Measurements from ENCODE around the gene CIAO3. TPM values are rescaled to one million over a fixed set of nuclear protein-coding genes. Genes with fewer than 3 reads are reported as not detected.

The CIAO3 gene
- total RNA-seq, 6 donors from 2014 or later, result 27.8 to 96.4 (median 33.1) TPM

DNA sequence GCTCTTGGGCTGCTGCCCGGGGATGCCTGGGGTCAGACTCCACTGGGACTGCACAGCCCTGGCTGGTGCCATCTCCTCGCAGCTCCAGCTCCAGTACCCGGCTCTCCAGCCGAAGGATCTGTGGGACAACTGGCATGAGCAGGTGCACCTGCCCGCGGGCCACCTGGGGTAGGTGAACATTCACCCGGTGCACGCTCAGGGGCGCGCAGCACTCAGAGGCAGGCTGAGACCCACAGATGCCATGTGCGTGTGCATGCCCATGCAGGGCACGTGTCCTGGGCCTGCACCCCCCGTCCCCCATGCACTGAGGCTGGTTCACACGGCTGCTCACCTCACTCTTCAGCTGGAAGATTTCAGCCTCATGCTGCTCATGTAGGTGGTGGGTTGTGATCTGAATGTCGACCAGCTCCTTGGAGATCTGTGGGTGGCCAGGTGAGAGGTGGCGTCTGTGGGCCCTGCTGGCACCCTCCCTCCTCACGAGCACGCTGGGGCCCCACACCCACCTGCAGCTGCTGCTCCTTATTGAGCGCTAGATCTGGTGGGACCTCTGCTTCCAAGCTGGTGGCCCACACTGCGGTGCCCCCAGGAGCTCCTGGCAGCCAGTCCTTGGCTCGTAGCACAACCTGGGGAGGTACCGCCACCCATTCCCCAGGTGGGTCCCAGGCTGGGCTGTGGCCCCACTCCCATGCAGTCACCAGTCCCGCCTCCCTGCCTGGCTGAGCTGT lies 15.2 kb downstream of the CIAO3 start:
- Histone ChIP-seq H3K36me3 (peaks cover 0 to 11% (median 4%) of the 10 kb centered on the region in 4 donors), H3K27me3 (peaks cover 0 to 29% (median 17%) of the 10 kb centered on the region in 4 donors), H3K4me3 (peak overlapping the region in 2 of 4 donors; percentile 54 to 64), H3K4me1 (peaks cover 27 to 53% (median 41%) of the 10 kb centered on the region in 4 donors), H3K9me3 (no peaks in the 10 kb centered on the region), H3K27ac (no peak overlapping the region)
- DNase-seq, result peak in 1 of 2 donors; percentile 78
- WGBS, 2 donors, result 58 to 74% methylated on average over 3 to 13 of the region's 23 CpGs
- TF ChIP-seq POLR2A (IDR thresholded peaks at IDR 0.05) (peak in 1 of 4 donors; percentile 0), POLR2AphosphoS5 (IDR thresholded peaks at IDR 0.05) (no peak)
- no peak for ATAC-seq (ENCODE audit: low FRiP score in 2 of 2)

DNA sequence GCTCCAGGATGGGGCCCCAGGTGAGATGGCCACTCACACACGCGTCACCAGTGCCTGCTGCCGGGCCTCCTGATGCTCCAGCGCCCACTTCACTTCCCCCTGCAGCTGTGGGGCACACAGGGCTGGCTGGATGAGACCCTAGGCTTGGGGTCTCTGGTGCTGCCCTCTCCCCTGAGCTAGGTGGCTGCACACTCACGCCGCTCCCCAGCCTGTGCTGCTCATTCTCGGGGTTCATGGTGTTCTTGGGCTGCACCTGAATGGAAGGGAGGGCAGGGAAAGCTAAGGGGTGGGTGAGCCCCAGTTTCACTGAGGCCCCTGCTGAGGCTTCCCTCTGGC lies 15.8 kb downstream of the CIAO3 start:
- H3K9me3 ChIP-seq, result no peaks in the 10 kb centered on the region
- DNase-seq (no peak), ATAC-seq (ENCODE audit: low FRiP score in 2 of 2) (no peak)
- H3K36me3 ChIP-seq, result peaks cover 0 to 6% (median under 1%) of the 10 kb centered on the region in 4 donors
- peaks cover 30 to 59% (median 47%) of the 10 kb centered on the region in 4 donors for H3K4me1 ChIP-seq
- WGBS, 2 donors, result 84 to 95% methylated on average over 3 to 7 of the region's 7 CpGs
- H3K27me3 ChIP-seq, result peaks cover 0 to 29% (median 17%) of the 10 kb centered on the region in 4 donors
- no peak overlapping the region for H3K27ac ChIP-seq
- H3K4me3 ChIP-seq, result no peak overlapping the region
- no peak for TF ChIP-seq POLR2A (IDR thresholded peaks at IDR 0.05)
- no peak for TF ChIP-seq EP300 (IDR thresholded peaks at IDR 0.05)
- TF ChIP-seq, protein P1, sequence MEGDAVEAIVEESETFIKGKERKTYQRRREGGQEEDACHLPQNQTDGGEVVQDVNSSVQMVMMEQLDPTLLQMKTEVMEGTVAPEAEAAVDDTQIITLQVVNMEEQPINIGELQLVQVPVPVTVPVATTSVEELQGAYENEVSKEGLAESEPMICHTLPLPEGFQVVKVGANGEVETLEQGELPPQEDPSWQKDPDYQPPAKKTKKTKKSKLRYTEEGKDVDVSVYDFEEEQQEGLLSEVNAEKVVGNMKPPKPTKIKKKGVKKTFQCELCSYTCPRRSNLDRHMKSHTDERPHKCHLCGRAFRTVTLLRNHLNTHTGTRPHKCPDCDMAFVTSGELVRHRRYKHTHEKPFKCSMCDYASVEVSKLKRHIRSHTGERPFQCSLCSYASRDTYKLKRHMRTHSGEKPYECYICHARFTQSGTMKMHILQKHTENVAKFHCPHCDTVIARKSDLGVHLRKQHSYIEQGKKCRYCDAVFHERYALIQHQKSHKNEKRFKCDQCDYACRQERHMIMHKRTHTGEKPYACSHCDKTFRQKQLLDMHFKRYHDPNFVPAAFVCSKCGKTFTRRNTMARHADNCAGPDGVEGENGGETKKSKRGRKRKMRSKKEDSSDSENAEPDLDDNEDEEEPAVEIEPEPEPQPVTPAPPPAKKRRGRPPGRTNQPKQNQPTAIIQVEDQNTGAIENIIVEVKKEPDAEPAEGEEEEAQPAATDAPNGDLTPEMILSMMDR (IDR thresholded peaks at IDR 0.05), result no peak
- TF ChIP-seq POLR2AphosphoS5 (IDR thresholded peaks at IDR 0.05), result no peak

DNA sequence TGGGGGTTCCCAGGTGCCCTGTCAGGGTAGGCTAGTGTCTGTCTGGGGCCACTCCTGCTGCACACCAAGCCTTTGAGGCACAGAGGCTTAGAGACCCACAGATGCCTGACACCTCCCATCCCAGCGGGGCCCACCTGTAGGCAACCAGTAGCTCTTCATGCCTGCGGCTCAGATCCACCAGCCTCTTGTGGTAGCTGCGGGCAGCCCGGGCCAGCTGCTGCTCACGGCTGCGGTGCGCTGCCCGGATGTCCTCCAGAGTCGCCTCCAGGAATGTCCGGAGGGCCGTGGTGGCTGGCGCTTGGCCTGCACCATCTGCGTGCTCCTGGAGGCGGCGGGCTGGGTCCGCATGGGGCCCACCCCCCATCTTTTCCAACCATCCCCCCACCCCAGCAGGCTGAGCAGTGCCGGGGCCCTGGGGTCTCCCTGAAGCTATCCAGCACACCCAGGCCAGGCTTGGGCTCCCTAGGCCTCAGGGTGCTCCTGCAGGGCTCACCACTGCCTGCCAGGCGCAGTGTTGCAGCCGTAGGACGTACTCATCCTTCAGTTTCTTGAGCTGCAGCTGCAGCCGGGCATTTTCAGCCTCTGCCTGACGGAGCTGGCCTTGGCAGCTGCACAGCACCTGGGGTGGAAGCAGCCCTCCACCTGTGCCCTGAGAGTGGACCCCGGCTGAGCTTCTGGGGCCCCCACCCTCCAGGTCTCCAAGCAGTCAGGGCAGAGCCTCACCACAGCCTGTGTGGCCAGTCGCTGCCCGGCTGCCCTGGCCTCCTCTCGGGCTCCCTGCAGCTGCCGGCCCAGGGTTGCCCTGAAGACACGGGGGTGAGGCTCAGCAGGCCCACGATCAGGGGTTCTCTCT lies 16.4 kb downstream of the CIAO3 start:
- peaks cover 34 to 62% (median 50%) of the 10 kb centered on the region in 4 donors for H3K4me1 ChIP-seq
- 55 to 78% methylated on average over 4 to 5 of the region's 29 CpGs for WGBS, 2 donors

DNA sequence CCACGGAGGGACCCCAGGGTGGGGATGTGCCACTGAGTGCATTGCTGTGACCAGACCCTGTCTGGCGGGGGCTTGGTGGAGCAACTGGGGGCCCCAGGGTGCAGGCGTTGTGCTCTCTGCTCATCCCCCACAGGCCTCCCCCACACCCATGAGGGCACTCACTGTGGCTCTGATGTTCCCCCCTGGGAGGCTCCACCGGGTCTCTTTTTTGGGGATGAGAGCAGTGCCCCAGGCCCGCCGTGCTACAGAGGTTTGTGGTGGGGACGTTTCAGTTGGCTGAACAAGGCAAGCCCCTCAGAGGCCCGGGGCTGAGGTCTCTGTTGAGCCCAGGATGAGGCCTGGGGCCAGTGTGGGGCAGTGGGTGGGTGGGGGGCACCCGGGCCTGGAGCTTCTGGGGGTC lies 17.1 kb downstream of the CIAO3 start:
- H3K4me3 ChIP-seq, result no peak overlapping the region
- no peaks in the 10 kb centered on the region for H3K9me3 ChIP-seq
- 80 to 93% methylated on average over 1 to 9 of the region's 9 CpGs for WGBS, 2 donors
- no peak overlapping the region for H3K27ac ChIP-seq
- H3K27me3 ChIP-seq, result peaks cover 0 to 29% (median 17%) of the 10 kb centered on the region in 4 donors
- peaks cover 31 to 58% (median 55%) of the 10 kb centered on the region in 4 donors for H3K4me1 ChIP-seq
- DNase-seq (no peak), ATAC-seq (ENCODE audit: low FRiP score in 2 of 2) (no peak)
- peaks cover 0 to 3% (median 0%) of the 10 kb centered on the region in 4 donors for H3K36me3 ChIP-seq
- TF ChIP-seq EP300 (IDR thresholded peaks at IDR 0.05) (no peak), POLR2A (IDR thresholded peaks at IDR 0.05) (no peak), POLR2AphosphoS5 (IDR thresholded peaks at IDR 0.05) (no peak)
- TF ChIP-seq, protein P1 (IDR thresholded peaks at IDR 0.05), result no peak

More for the DNA sequence above, 16.4 kb downstream of the CIAO3 start:
- H3K36me3 ChIP-seq, result peaks cover 0 to 3% (median 0%) of the 10 kb centered on the region in 4 donors
- DNase-seq (peak in 1 of 2 donors; percentile 79), ATAC-seq (ENCODE audit: low FRiP score in 2 of 2) (no peak)
- H3K27ac ChIP-seq, result no peak overlapping the region
- TF ChIP-seq POLR2AphosphoS5 (IDR thresholded peaks at IDR 0.05), result no peak
- no peaks in the 10 kb centered on the region for H3K9me3 ChIP-seq
- H3K4me3 ChIP-seq, result no peak overlapping the region
- peaks cover 0 to 29% (median 17%) of the 10 kb centered on the region in 4 donors for H3K27me3 ChIP-seq

GRCh38 chr16:722835-723633 lies 17.8 kb downstream of the CIAO3 start:
- no peak for ATAC-seq (ENCODE audit: low FRiP score in 2 of 2)
- 83 to 90% methylated on average over 10 to 23 of the region's 24 CpGs for WGBS, 2 donors
- H3K36me3 ChIP-seq, result peaks cover 0 to 3% (median 0%) of the 10 kb centered on the region in 4 donors
- H3K27me3 ChIP-seq, result peaks cover 0 to 25% (median 15%) of the 10 kb centered on the region in 4 donors
- peak in 1 of 2 donors; percentile 59 for DNase-seq
- H3K27ac ChIP-seq, result no peak overlapping the region
- H3K9me3 ChIP-seq, result no peaks in the 10 kb centered on the region
- peaks cover 24 to 52% (median 48%) of the 10 kb centered on the region in 4 donors for H3K4me1 ChIP-seq
- TF ChIP-seq POLR2A (IDR thresholded peaks at IDR 0.05), result no peak
- no peak for TF ChIP-seq POLR2AphosphoS5 (IDR thresholded peaks at IDR 0.05)
- TF ChIP-seq, protein P1 (IDR thresholded peaks at IDR 0.05), result no peak
- no peak for TF ChIP-seq EP300 (IDR thresholded peaks at IDR 0.05)
- no peak overlapping the region for H3K4me3 ChIP-seq

All from upper lobe of left lung (tissue), 6 donors.